Fibroblast of mammary gland (primary cell): ENCODE results near the gene ZNF768.

Experiments
- DNase-seq: peaks from one replicate; pipeline ENCODE4 v3.0.0-alpha.2; 2010; ENCODE audit warnings: low read depth
- H3K4me3 ChIP-seq: 2 replicates; pipeline ENCODE4 v1.5.1; 2011; ENCODE audit warnings: low read depth, mild to moderate bottlenecking, low read length, moderate library complexity; ENCODE audit not compliant: control insufficient read depth
- CTCF ChIP-seq: conservative IDR thresholded peaks from 2 replicates; pipeline ENCODE4 v1.5.1; 2011; ENCODE audit warnings: low read depth, low read length, inconsistent platforms; ENCODE audit not compliant: control insufficient read depth, insufficient read depth

The ZNF768 gene

GRCh38 chr16:30526137-30526822, at the start of gene ZNF768:
Gene ZNF768 (minus strand): TSS chr16:30526566. CDS start chr16:30526413, 153 bp downstream.
- TF ChIP-seq CTCF = no peak
- peak within 1 kb of the TSS; percentile 71 for H3K4me3 ChIP-seq
- DNase-seq = peak; percentile 7

GRCh38 chr16:30574678-30575077, 48.3 kb upstream of the ZNF768 start:
- H3K4me3 ChIP-seq = no peak overlapping the region
- no peak for TF ChIP-seq CTCF
- no peak for DNase-seq

- no peak for TF ChIP-seq CTCF
- peak within 1 kb of the TSS; percentile 60 for H3K4me3 ChIP-seq
- DNase-seq = peak; percentile 95
Observed at GRCh38 chr16:30571445-30572322, 45.3 kb upstream of the ZNF768 start, which contains the start of gene ZNF688. Gene ZNF688 (minus strand): TSS chr16:30571714. CDS start chr16:30571629, 85 bp downstream.

GRCh38 chr16:30570636-30571444, 44.5 kb upstream of the ZNF768 start:
- peak; percentile 28 for DNase-seq

GRCh38 chr16:30569746-30570635, 43.6 kb upstream of the ZNF768 start:
- no peak for DNase-seq
- TF ChIP-seq CTCF = no peak
- H3K4me3 ChIP-seq = no peak overlapping the region

More at GRCh38 chr16:30570636-30571444, 44.5 kb upstream of the ZNF768 start:
- TF ChIP-seq CTCF = no peak
- H3K4me3 ChIP-seq = peak overlapping the region; percentile 60
